K562 (cell line): ENCODE measurements around the gene TP53BP2. TPM values are rescaled to one million over a fixed set of nuclear protein-coding genes. Genes with fewer than 3 reads are reported as not detected.
A peak's percentile ranks its signal among the peaks of the same experiment; 100 is the strongest.

Experiments used
- ARID2 ChIP-seq: fragments of 450-650 bp; IDR thresholded peaks from 2 replicates; pipeline ENCODE4 v1.6.1; 2017; ENCODE audit warnings: antibody characterized with exemption, mild to moderate bottlenecking
- BCL6 ChIP-seq: fragments of 250-450 bp; sonication (Bioruptor Pico); IDR thresholded peaks from 2 replicates; pipeline ENCODE4 v1.4.0; 2020
- CTCFL ChIP-seq: IDR thresholded peaks from 2 replicates; pipeline ENCODE4 v1.6.1; 2011; ENCODE audit warnings: borderline replicate concordance, low read depth, mild to moderate bottlenecking, moderate library complexity, low read length; ENCODE audit not compliant: insufficient read depth, poor library complexity, severe bottlenecking
- DMBX1 ChIP-seq: fragments of 250-450 bp; sonication (Bioruptor Pico); IDR thresholded peaks from 2 replicates; pipeline ENCODE4 v1.8.0; 2022; ENCODE audit warnings: inconsistent platforms, mild to moderate bottlenecking, moderate library complexity, borderline replicate concordance
- EP400 ChIP-seq: fragments of 450-650 bp; IDR thresholded peaks from 2 replicates; pipeline ENCODE4 v1.6.1; 2017; ENCODE audit warnings: antibody characterized with exemption, mild to moderate bottlenecking, moderate library complexity
- MLLT1 ChIP-seq, 2 experiments: fragments of 450-650 bp; IDR thresholded peaks; 2 replicates each; pipeline ENCODE4 v1.6.1; 2016
- MTA3 ChIP-seq: fragments of 450-650 bp; formaldehyde crosslinking; IDR thresholded peaks from 2 replicates; pipeline ENCODE4 v1.6.1; 2017; ENCODE audit warnings: mild to moderate bottlenecking, borderline replicate concordance
- NKRF ChIP-seq: fragments of 450-650 bp; IDR thresholded peaks from 2 replicates; pipeline ENCODE4 v1.6.1; 2016; ENCODE audit warnings: borderline replicate concordance
- PHF8 ChIP-seq: fragments of 200-600 bp; sonication (generic); IDR thresholded peaks from 2 replicates; pipeline ENCODE4 v1.6.1; 2012; ENCODE audit warnings: mixed run types, mild to moderate bottlenecking, inconsistent platforms, low read length, moderate library complexity, borderline replicate concordance
- PHTF2 ChIP-seq: fragments of 250-450 bp; sonication (Bioruptor Pico); IDR thresholded peaks from 2 replicates; pipeline ENCODE4 v1.5.0; 2021; ENCODE audit warnings: mild to moderate bottlenecking
- POLR2B ChIP-seq: fragments of 450-650 bp; IDR thresholded peaks from 2 replicates; pipeline ENCODE4 v1.6.1; 2018; ENCODE audit warnings: low read depth; ENCODE audit not compliant: partially characterized antibody
- POLR2H ChIP-seq: IDR thresholded peaks from 2 replicates; pipeline ENCODE4 v1.6.1; 2016; ENCODE audit warnings: missing genetic modification characterization, low read depth, mild to moderate bottlenecking, control low read depth, missing compliant biosample characterization, moderate library complexity
- PPARD ChIP-seq: fragments of 250-450 bp; sonication (Bioruptor Pico); IDR thresholded peaks from 2 replicates; pipeline ENCODE4 v1.8.0; 2022; ENCODE audit warnings: inconsistent platforms, mild to moderate bottlenecking, moderate library complexity
- SETDB1 ChIP-seq: IDR thresholded peaks from one replicate; pipeline ENCODE4 v1.6.1; 2012; ENCODE audit warnings: low read length, control low read depth, inconsistent platforms
- TFAP4 ChIP-seq: sonication (generic); formaldehyde crosslinking; IDR thresholded peaks from 2 replicates; pipeline ENCODE4 v1.8.0; 2022; ENCODE audit warnings: missing genetic modification reagents, mild to moderate bottlenecking, moderate library complexity, borderline replicate concordance
- ZBTB26 ChIP-seq: fragments of 450-650 bp; formaldehyde crosslinking; IDR thresholded peaks from 2 replicates; pipeline ENCODE4 v1.4.0; 2022; ENCODE audit warnings: missing genetic modification characterization
- ZNF197 ChIP-seq: fragments of 200-800 bp; sonication (Bioruptor generic); IDR thresholded peaks from 2 replicates; pipeline ENCODE4 v1.6.1; 2016; ENCODE audit warnings: low read depth, missing genetic modification characterization, missing compliant biosample characterization
- ZNF253 ChIP-seq: fragments of 250-450 bp; sonication (Bioruptor Pico); conservative IDR thresholded peaks from 2 replicates; pipeline ENCODE4 v1.6.1; 2021; ENCODE audit warnings: mild to moderate bottlenecking
- ZNF830 ChIP-seq: fragments of 250-450 bp; sonication (Bioruptor Pico); IDR thresholded peaks from 2 replicates; pipeline ENCODE4 v1.5.0; 2021; ENCODE audit warnings: mild to moderate bottlenecking
- ZSCAN29 ChIP-seq: fragments of 450-650 bp; IDR thresholded peaks from 2 replicates; pipeline ENCODE4 v1.6.1; 2017
- polyA plus RNA-seq, 8 experiments: library from polyadenylated mRNA; depleted of rRNA in 4 of 8; stranded (reverse) in 5 of 8; unstranded in 3 of 8; fragments of >200 nt; fragmentation: Nextera tagmentation in 2 of 8; fragmentation: Illumina TruSeq in 1 of 8; extraction: Ambion mirVana in 2 of 8; extraction: Trizol in 1 of 8; gene quantifications; 2 replicates each; pipeline versions ENCODE4 v1.2.1 to v1.2.3, GENCODE V29; 2011 to 2014; ENCODE audit warnings: inconsistent platforms in 1 of 8, missing spikeins in 1 of 8
- total RNA-seq, 7 experiments: library from RNA; depleted of rRNA in 6 of 7; stranded (reverse); fragments of >200 nt in 6 of 7; fragmentation: Illumina TruSeq in 2 of 7; extraction: Trizol in 2 of 7; gene quantifications; 2 replicates each; pipeline versions ENCODE4 v1.2.1 to v1.2.3, GENCODE V29; 2011 to 2021; ENCODE audit warnings: low replicate concordance in 1 of 7

The TP53BP2 gene
- total and polyA plus RNA-seq, 9 of the 15 experiments (the other 6 are each of a cell fraction or from before 2014, with no cell fraction given), result 17.0 to 69.6 (median 40.1) TPM

GRCh38 chr1:223845810-223846682 is at the start of gene TP53BP2 (continued):
- TF ChIP-seq MLLT1 (IDR thresholded peaks at IDR 0.05) (peak; percentile 55 to 64; a peak in 2 of 4 replicates), PHF8 (peak; percentile 83), PPARD (CRISPR knock-in tag) (no peak), ARID2 (peak; percentile 70), DMBX1 (CRISPR knock-in tag) (peak; percentile 90), ZNF197 (CRISPR knock-in tag) (peak; percentile 91), SETDB1 (peak; percentile 72), ZNF253 (CRISPR knock-in tag) (no peak), POLR2H (peak; percentile 94), POLR2B (peak; percentile 89), ZBTB26 (0 out of 2 replicates have a peak, but pooled peaks have one; percentile 46), MTA3 (peak; percentile 72; the same call in 1 of the 2 replicates), ZNF830 (CRISPR knock-in tag) (peak; percentile 91; the same call in 1 of the 2 replicates), CTCFL (peak; percentile 95), EP400 (peak; percentile 92), NKRF (peak; percentile 39; the same call in 1 of the 2 replicates), BCL6 (CRISPR knock-in tag) (peak; percentile 70), TFAP4 (CRISPR knock-in tag) (peak; percentile 82), ZSCAN29 (peak; percentile 31; the same call in 1 of the 2 replicates), PHTF2 (no peak)
